NOMO-1 treated with DMSO at 0.1 percent for 48 hours (cell line): ENCODE data around the gene RAD18.

Source experiments
- DNase-seq: peaks from one replicate; lab custom pipeline; 2025; ENCODE audit not compliant: unreplicated experiment; lab: John Stamatoyannopoulos, UW

RAD18 gene

GRCh38 chr3:8963137-8963853 is at the start of gene RAD18:
TSS of gene RAD18 (minus strand) at chr3:8963472. CDS start at chr3:8963385, 87 bp downstream.
- peak; percentile 86 for DNase-seq

- no peak for DNase-seq
These were observed 49.2 kb upstream of the RAD18 start for GRCh38 chr3:9012521-9012920.

GRCh38 chr3:9009976-9010545 is 46.8 kb upstream of the RAD18 start:
- DNase-seq: no peak

- no peak for DNase-seq
These were observed 45.4 kb upstream of the RAD18 start for GRCh38 chr3:9008550-9009255.

GRCh38 chr3:9007928-9008327 is 44.7 kb upstream of the RAD18 start:
- no peak for DNase-seq

- no peak for DNase-seq
These were observed 43.9 kb upstream of the RAD18 start for GRCh38 chr3:9007213-9007612.

GRCh38 chr3:9000041-9000440 is 36.8 kb upstream of the RAD18 start:
- no peak for DNase-seq

- no peak for DNase-seq
These were observed 33.9 kb upstream of the RAD18 start for GRCh38 chr3:8997151-8997550.

GRCh38 chr3:8996681-8997121 is 33.4 kb upstream of the RAD18 start:
- DNase-seq: no peak

GRCh38 chr3:8996216-8996615 is 32.9 kb upstream of the RAD18 start:
- no peak for DNase-seq

- DNase-seq: no peak
These were observed 31.0 kb upstream of the RAD18 start for GRCh38 chr3:8994226-8994625.

GRCh38 chr3:8993331-8993730 is 30.1 kb upstream of the RAD18 start:
- DNase-seq: no peak

GRCh38 chr3:8992854-8993253 is 29.6 kb upstream of the RAD18 start:
- DNase-seq: no peak

- DNase-seq: no peak
These were observed 28.9 kb upstream of the RAD18 start for GRCh38 chr3:8992199-8992598.

- DNase-seq: no peak
These were observed 27.3 kb upstream of the RAD18 start for GRCh38 chr3:8990266-8991215.

GRCh38 chr3:8988791-8989558 is 25.7 kb upstream of the RAD18 start:
- no peak for DNase-seq

GRCh38 chr3:8988384-8988655 is 25.0 kb upstream of the RAD18 start:
- DNase-seq: no peak

- peak; percentile 48 for DNase-seq
These were observed 24.5 kb upstream of the RAD18 start for GRCh38 chr3:8987645-8988383.

GRCh38 chr3:8987226-8987625 is 24.0 kb upstream of the RAD18 start:
- DNase-seq: no peak

- DNase-seq: no peak
These were observed 23.5 kb upstream of the RAD18 start for GRCh38 chr3:8986741-8987140.
